Uterus (tissue), 4 donors: ENCODE results near the gene PUDP. TPM values are rescaled to one million over a fixed set of nuclear protein-coding genes. Genes with fewer than 3 reads are reported as not detected.

Source experiments
- DNase-seq, 2 donors: peaks; one replicate each; pipeline ENCODE4 v3.0.0-alpha.2; 2019 to 2020
- H3K27ac ChIP-seq, 2 donors: fragments of 200-600 bp; sonication (generic); 1 replicate in 1 of 2; 2 replicates in 1 of 2; pipeline ENCODE4 v1.5.1; 2016 to 2018
- H3K27me3 ChIP-seq, 2 donors: fragments of 200-600 bp; sonication (generic); one replicate each; pipeline ENCODE4 v1.5.1; 2018 to 2019; ENCODE audit warnings: control low read depth in 1 of 2
- H3K36me3 ChIP-seq, 2 donors: fragments of 200-600 bp; sonication (generic); one replicate each; pipeline ENCODE4 v1.5.1; 2019; ENCODE audit warnings: control low read depth in 1 of 2
- H3K4me1 ChIP-seq, 2 donors: fragments of 200-600 bp; sonication (generic); one replicate each; pipeline ENCODE4 v1.5.1; 2018 to 2019; ENCODE audit warnings: control low read depth in 1 of 2
- H3K4me3 ChIP-seq, 2 donors: fragments of 200-600 bp; sonication (generic); 1 replicate in 1 of 2; 2 replicates in 1 of 2; pipeline ENCODE4 v1.5.1; 2018 to 2019; ENCODE audit warnings: mild to moderate bottlenecking in 1 of 2
- H3K9me3 ChIP-seq, 2 donors: fragments of 200-600 bp; sonication (generic); one replicate each; pipeline ENCODE4 v1.5.1; 2019; ENCODE audit warnings: control low read depth in 1 of 2
- POLR2A ChIP-seq, 2 donors: fragments of 450-650 bp; IDR thresholded peaks; one replicate each; pipeline ENCODE4 v1.6.1; 2016; ENCODE audit warnings: antibody characterized with exemption in 2 of 2, mild to moderate bottlenecking in 1 of 2, moderate library complexity in 1 of 2
- intact Hi-C: fragments of 100-400 bp; cut with DNase I; formaldehyde crosslinking; loops from one replicate; pipeline ENCODE4 v1.15.1; 2023; ENCODE audit warnings: low total_unique reads
- total RNA-seq, 4 donors: library from RNA; depleted of rRNA in 3 of 4; stranded (reverse); fragments of >200 nt in 3 of 4; gene quantifications; one replicate each; pipeline versions ENCODE4 v1.1.0 to v1.2.4, GENCODE V29; 2014 to 2023
- TF ChIP-seq, protein P1 (sequence below), 4 experiments: fragments of 200-600 bp in 2 of 4; fragments of 450-650 bp in 2 of 4; sonication (generic) in 2 of 4; IDR thresholded peaks; one replicate each; pipeline ENCODE4 v1.5.1; 2016 to 2019; ENCODE audit warnings: antibody characterized with exemption in 4 of 4, mild to moderate bottlenecking in 2 of 4, moderate library complexity in 1 of 4
- donor health status: DM: yes; HTN: yes; CAD: no.

PUDP gene
- total RNA-seq, 4 donors from 2014 or later, result 11.4 to 32.3 (median 14.5) TPM

GRCh38 chrX:7090641-7091040, 57.3 kb downstream of the PUDP start:
- H3K9me3 ChIP-seq, result no peaks in the 10 kb centered on the region
- H3K4me3 ChIP-seq, result no peak overlapping the region
- no peak for TF ChIP-seq POLR2A (IDR thresholded peaks at IDR 0.05)
- TF ChIP-seq, protein P1, sequence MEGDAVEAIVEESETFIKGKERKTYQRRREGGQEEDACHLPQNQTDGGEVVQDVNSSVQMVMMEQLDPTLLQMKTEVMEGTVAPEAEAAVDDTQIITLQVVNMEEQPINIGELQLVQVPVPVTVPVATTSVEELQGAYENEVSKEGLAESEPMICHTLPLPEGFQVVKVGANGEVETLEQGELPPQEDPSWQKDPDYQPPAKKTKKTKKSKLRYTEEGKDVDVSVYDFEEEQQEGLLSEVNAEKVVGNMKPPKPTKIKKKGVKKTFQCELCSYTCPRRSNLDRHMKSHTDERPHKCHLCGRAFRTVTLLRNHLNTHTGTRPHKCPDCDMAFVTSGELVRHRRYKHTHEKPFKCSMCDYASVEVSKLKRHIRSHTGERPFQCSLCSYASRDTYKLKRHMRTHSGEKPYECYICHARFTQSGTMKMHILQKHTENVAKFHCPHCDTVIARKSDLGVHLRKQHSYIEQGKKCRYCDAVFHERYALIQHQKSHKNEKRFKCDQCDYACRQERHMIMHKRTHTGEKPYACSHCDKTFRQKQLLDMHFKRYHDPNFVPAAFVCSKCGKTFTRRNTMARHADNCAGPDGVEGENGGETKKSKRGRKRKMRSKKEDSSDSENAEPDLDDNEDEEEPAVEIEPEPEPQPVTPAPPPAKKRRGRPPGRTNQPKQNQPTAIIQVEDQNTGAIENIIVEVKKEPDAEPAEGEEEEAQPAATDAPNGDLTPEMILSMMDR (IDR thresholded peaks at IDR 0.05), result no peak
- H3K36me3 ChIP-seq, result no peaks in the 10 kb centered on the region
- no peak for DNase-seq
- no peaks in the 10 kb centered on the region for H3K27me3 ChIP-seq
- no peak overlapping the region for H3K27ac ChIP-seq
- intact Hi-C loops, result no loop called here
- no peaks in the 10 kb centered on the region for H3K4me1 ChIP-seq

DNA sequence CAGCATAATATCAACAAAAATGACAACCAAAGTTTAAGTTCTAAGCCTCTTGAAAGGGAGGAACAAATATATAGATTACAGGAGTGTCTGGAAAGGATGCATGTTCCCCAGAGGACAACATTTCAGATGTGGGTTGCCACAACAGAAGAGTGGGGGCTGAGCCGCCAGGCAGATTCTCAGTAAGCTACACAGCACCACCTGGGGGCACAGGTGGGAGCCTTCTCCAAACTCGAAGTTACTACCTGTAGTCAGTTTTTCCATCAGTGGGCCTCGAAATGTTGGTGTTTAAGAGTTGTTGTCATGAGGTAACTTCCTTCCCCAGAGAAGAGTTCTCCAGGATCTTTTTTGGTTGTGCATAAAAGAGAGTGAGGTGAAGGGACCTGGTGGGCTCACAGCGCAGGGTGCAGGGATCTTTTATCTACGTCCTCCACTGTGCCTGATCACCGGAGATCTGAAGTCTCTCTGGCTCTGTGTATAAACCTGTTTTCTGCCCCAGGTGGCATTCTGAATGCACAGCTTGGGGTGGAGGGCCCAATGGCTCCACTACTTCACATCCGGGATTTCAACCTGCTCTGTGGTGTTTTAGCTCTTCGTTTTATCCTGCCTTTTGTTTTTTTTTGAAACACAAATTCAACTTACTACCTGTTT, 58.9 kb downstream of the PUDP start:
- Histone ChIP-seq H3K27me3 (no peaks in the 10 kb centered on the region), H3K9me3 (no peaks in the 10 kb centered on the region), H3K4me3 (no peak overlapping the region), H3K36me3 (no peaks in the 10 kb centered on the region), H3K27ac (no peak overlapping the region), H3K4me1 (no peaks in the 10 kb centered on the region)
- TF ChIP-seq, protein P1 (IDR thresholded peaks at IDR 0.05), result no peak
- no peak for TF ChIP-seq POLR2A (IDR thresholded peaks at IDR 0.05)
- DNase-seq, result no peak
- intact Hi-C loops, result no loop called here

GRCh38 chrX:7086384-7086783, 61.6 kb downstream of the PUDP start:
- no peaks in the 10 kb centered on the region for H3K4me1 ChIP-seq
- intact Hi-C loops, result no loop called here
- H3K27ac ChIP-seq, result no peak overlapping the region
- no peaks in the 10 kb centered on the region for H3K27me3 ChIP-seq
- H3K36me3 ChIP-seq, result no peaks in the 10 kb centered on the region
- no peak overlapping the region for H3K4me3 ChIP-seq
- no peak for DNase-seq
- TF ChIP-seq, protein P1 (IDR thresholded peaks at IDR 0.05), result no peak
- TF ChIP-seq POLR2A (IDR thresholded peaks at IDR 0.05), result no peak
- no peaks in the 10 kb centered on the region for H3K9me3 ChIP-seq

DNA sequence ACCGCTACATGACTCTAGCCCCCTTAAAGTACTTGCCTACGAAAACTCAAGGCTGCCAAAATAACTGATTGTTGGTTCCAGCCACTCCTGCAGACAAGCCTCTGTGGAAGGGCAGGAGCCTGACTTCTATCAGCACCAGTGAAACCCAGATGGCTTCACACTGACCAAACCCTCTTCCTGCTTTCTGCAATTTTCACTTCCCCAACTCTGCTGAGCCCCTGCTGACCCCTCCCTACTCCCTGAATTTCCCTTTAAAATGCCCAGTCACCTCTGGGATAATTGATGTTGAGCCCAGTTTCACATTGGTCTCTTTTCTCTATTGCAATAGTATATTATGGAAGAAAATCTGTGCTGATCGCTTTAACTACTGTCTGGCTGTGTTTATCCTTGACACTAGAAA, 62.1 kb downstream of the PUDP start:
- no peak for TF ChIP-seq POLR2A (IDR thresholded peaks at IDR 0.05)
- TF ChIP-seq, protein P1 (IDR thresholded peaks at IDR 0.05), result no peak

GRCh38 chrX:7084841-7085240, 63.1 kb downstream of the PUDP start:
- Histone ChIP-seq H3K27me3 (no peaks in the 10 kb centered on the region), H3K4me3 (no peak overlapping the region), H3K27ac (no peak overlapping the region), H3K4me1 (no peaks in the 10 kb centered on the region), H3K9me3 (no peaks in the 10 kb centered on the region), H3K36me3 (no peaks in the 10 kb centered on the region)
- no peak for DNase-seq
- no peak for TF ChIP-seq POLR2A (IDR thresholded peaks at IDR 0.05)
- TF ChIP-seq, protein P1 (IDR thresholded peaks at IDR 0.05), result no peak
- intact Hi-C loops, result no loop called here

More for the DNA sequence above, 62.1 kb downstream of the PUDP start:
- no peaks in the 10 kb centered on the region for H3K4me1 ChIP-seq
- DNase-seq, result no peak
- no peaks in the 10 kb centered on the region for H3K36me3 ChIP-seq
- no peaks in the 10 kb centered on the region for H3K9me3 ChIP-seq
- no peak overlapping the region for H3K27ac ChIP-seq
- intact Hi-C loops, result no loop called here
- H3K4me3 ChIP-seq, result no peak overlapping the region
- no peaks in the 10 kb centered on the region for H3K27me3 ChIP-seq
